GM12801 (cell line): ENCODE results near the gene RBM4.

Experiments
- TF ChIP-seq, protein P1 (sequence below): IDR thresholded peaks from one replicate; pipeline ENCODE4 v1.5.1; 2011; ENCODE audit warnings: control low read depth; ENCODE audit not compliant: insufficient read length; ENCODE audit errors: extremely low read depth

Gene RBM4

DNA sequence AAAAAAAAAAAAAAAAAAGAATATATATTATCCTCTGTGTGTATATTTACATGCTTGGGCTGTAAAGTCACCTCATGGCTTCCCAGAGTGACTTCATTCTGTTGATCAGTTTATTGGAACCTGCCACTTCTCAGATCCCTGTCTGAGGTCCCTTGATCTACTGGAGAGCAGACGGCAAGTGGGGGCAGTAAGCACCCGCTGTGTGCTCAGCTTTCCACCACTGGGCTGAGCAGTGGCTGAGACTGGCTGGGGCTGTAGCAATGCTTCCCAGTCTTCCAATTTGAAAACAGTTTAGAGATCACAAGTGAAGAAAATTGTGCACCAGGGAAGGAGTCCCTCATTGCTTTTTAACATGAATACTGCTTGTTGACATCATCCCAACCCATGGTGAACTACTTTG is 46.1 kb downstream of the RBM4 start:
- TF ChIP-seq, protein P1, sequence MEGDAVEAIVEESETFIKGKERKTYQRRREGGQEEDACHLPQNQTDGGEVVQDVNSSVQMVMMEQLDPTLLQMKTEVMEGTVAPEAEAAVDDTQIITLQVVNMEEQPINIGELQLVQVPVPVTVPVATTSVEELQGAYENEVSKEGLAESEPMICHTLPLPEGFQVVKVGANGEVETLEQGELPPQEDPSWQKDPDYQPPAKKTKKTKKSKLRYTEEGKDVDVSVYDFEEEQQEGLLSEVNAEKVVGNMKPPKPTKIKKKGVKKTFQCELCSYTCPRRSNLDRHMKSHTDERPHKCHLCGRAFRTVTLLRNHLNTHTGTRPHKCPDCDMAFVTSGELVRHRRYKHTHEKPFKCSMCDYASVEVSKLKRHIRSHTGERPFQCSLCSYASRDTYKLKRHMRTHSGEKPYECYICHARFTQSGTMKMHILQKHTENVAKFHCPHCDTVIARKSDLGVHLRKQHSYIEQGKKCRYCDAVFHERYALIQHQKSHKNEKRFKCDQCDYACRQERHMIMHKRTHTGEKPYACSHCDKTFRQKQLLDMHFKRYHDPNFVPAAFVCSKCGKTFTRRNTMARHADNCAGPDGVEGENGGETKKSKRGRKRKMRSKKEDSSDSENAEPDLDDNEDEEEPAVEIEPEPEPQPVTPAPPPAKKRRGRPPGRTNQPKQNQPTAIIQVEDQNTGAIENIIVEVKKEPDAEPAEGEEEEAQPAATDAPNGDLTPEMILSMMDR, result no peak

DNA sequence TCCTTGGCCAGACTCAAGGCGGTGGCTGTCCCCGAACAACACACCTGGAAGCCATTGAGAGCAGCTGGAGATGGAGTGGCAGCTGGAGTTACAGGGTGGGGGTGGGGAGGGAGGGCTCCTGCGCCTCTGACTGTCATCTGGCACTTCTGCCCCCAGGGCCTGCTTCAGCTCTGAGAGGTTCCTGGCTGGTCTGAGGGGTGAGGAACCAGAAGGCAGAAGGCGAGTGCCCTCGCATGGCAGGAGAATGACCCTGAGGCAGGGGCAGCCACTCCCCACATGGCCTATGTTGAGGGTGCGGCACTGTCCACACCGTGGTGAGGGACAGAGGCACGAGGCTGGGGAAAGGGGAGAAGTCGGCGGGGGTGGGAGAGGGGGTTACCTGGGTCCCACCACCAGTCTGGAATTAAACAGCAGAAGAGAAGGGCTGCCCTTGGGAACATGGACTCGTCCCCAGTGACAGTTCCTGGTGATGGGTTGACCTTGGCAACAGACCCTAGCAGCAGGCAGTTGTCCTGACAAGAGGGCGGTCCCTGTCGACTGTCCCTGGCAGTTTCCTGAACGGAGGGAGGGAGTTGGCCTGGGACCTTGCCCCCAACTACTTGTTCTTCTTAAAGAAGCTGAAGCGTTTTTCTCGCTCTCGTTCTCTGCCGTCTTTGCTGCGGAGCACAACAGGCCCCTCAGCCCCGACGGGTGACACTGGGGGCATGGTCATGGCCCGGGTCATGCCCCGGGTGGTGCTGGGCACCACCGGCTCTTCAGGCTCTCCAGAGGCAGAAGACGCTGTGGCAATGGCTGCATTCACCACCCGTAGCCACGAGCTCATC is 47.0 kb downstream of the RBM4 start:
- TF ChIP-seq, protein P1, result no peak

DNA sequence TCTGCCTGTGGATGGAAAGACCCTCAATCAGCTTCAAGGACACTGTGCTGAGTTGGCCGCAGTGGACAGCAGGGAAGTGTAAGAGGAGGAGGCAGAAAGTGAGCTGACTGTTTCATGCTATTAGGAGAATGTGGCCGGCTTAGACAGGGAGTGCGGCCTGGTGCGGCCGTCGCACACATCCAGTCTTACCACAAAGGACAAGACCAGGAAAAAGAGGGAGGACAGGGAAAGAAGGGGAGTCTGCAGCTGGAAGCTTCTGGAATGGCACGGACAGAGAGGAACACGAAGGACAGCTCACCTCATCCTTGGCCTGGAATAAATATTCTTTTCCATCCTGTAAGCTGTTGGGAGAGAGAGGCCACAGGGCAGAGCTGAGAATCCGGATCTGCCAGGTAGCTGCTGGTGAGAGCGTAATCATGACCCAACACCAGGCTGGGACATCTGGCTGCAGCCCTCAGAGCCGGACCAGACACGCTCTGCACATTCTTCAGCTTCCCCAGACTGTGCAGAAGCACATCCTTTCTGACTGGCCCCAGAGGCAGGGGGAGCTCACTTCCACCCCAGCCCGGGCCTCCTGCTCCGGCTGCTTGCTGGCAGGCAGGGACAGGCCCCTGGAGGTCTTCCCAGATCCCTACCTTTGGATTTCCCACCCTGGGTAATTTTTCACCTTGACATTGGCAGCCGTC is 47.7 kb downstream of the RBM4 start:
- TF ChIP-seq, protein P1, result no peak

DNA sequence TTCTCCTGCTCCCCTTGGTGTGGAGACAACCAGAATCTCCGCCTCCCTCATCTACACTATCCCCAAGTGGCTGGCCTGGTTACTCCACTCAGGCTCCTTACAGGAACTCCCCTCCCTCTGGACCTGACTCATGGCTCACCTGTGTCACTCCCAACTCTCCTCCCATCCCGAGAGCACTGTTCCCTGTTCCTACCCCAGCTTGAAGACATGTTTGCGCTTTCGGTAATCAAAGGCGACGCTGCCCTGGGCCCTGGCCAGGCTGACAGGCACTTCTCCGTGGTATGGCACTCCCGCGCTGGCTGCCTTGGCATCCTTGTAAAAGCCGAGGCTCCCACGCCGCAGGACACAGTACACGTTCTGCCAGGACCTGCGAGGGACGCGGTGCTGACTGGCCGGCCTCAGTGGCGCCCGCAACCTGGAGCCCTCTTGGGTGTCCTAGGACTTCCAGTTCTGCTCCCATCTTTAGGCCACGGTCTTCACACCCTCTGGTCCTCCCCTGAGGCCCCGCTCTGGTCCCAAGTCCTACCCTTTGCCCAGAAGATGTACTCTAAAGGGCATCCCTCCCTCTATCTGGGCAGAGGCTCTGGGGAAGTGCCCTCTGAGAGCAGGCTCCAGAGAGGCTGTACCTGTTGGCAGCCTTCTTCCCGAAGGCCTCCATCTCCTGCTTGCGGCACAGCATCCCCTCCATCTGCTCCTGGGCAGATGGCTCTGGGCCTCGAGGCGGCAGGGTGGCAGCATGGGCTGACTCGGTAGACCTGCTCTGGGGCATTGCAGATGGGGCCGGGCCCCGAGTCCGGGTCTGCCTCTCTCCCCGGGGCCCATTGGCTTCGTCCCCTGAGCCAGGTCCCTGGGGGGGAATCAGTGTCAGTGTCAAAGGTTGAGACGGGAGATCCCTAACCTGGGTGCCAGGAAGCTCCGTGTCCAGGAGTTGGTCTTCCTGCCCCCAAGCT is 48.6 kb downstream of the RBM4 start:
- TF ChIP-seq, protein P1, result no peak

DNA sequence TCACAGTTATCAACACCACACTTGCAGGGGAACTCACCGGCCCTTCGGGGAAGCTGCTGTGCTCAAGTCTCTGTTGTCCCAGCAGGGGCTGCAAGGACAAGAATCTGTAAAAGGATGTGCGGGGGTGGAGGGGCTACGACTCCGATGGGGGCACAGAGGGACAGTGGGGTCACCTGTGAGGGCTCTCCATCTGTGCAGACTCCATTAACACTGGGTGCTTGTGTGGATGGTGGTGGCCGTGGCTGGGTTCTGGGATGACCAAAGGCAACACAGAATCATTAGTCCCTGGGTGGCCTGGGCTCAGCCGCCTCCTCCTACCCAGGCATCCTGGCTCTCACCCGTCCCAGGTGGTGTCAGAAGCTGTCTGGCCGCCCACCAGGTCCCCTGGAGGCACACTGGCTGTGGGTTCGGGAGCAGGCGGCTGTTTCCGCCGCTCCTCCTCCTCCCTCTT is 49.4 kb downstream of the RBM4 start:
- TF ChIP-seq, protein P1, result no peak

DNA sequence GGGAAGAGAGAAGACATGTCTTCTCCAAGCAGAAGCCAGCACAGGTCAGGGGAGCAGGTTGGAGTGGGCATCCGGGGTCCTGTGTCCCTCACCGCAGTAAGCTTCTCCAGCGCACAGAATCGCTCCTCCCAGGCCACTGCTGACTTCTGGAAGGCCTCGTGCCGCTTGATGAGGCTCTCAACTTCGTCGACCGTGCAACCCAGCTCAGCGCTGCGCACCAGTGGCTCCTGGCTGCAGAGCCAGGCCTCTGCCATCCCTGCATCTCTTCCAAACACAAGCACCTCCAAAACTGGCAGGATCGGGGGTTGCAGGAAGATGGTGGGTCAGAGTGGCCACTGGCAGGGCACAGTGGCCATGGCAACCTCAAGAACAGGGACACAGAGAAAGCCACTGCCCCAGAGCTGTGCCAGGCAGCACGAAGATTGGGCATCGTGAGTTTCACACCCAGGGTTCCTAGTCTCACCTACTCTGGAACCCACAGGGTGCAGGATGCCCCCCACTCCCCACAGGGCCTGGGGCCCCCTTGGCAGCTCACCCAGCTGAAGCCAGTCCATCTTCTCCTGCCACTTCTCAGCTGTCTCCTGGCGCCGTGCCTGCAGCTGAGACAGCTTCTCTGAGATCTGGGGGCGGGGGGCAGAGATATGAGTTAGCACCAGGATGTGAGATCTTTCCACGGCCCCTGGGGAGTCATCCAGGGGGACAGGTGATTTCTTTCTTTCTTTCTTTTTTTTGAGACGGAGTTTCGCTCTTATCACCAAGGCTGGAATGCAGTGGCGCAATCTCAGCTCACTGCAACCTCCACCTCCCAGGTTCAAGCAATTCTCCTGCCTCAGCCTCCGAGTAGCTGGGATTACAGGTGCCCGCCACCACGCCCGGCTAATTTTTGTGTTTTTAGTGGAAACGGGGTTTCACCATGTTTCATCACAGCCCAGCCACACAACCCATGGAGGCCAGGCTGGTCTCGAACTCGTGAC is 50.3 kb downstream of the RBM4 start:
- TF ChIP-seq, protein P1, result no peak
